T-helper 1 cell treated with Interleukin-12 subunit alpha and Interleukin-12 subunit beta and Interleukin-4 antibody, amounts not matched to agents 30 μg/mL and 1 μg/mL, for 36 hours (primary cell): ENCODE measurements around the gene INPP4A.
A peak's percentile ranks its signal among the peaks of the same experiment; 100 is the strongest.

Experiments used
- H3K27ac Mint-ChIP-seq: one replicate; pipeline ENCODE4 v1.8.0; 2021; ENCODE audit warnings: mild to moderate bottlenecking, mixed read lengths
- H3K27me3 Mint-ChIP-seq: one replicate; pipeline ENCODE4 v1.8.0; 2021; ENCODE audit warnings: low read depth, mixed read lengths
- H3K36me3 Mint-ChIP-seq: one replicate; pipeline ENCODE4 v1.8.0; 2021; ENCODE audit warnings: low read depth, mixed read lengths
- H3K4me1 Mint-ChIP-seq: one replicate; pipeline ENCODE4 v1.8.0; 2021; ENCODE audit warnings: low read depth, mixed read lengths
- H3K4me3 Mint-ChIP-seq: one replicate; pipeline ENCODE4 v1.8.0; 2021; ENCODE audit warnings: mild to moderate bottlenecking, moderate library complexity, mixed read lengths
- H3K9me3 Mint-ChIP-seq: one replicate; pipeline ENCODE4 v1.8.0; 2021; ENCODE audit warnings: mixed read lengths

INPP4A gene

DNA sequence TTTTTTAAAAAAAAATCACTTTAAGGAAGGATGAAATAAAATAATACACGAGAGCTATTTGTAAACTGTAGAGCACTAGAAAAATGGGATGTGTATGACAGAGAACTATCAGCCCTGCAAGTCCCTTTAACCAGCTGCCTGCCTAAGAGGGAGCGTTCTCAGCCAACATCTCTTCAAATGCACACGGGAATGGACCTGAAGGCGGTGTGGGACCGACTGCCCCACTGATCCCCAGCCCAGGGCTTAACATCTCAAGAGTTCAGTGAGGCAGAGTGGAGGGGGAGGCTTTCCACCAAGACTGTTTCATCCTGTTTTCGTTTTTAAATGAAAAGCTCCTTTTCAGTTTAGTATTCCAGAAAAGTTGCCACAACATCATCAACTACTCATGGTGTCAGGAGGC is 2.2 kb downstream of the INPP4A start:
- peak overlapping the region; percentile 98 for H3K4me3 Mint-ChIP-seq
- H3K36me3 Mint-ChIP-seq, result peaks cover 22% of the 10 kb centered on the region
- H3K9me3 Mint-ChIP-seq, result no peaks in the 10 kb centered on the region
- H3K4me1 Mint-ChIP-seq, result peaks cover 58% of the 10 kb centered on the region
- H3K27me3 Mint-ChIP-seq, result no peaks in the 10 kb centered on the region
- peak overlapping the region; percentile 91 for H3K27ac Mint-ChIP-seq

GRCh38 chr2:98448441-98449145 is 3.9 kb downstream of the INPP4A start:
- Mint-ChIP-seq H3K9me3 (no peaks in the 10 kb centered on the region), H3K27me3 (no peaks in the 10 kb centered on the region), H3K27ac (peak overlapping the region; percentile 78), H3K4me1 (peaks cover 68% of the 10 kb centered on the region), H3K4me3 (peak overlapping the region; percentile 98), H3K36me3 (peaks cover 25% of the 10 kb centered on the region)

DNA sequence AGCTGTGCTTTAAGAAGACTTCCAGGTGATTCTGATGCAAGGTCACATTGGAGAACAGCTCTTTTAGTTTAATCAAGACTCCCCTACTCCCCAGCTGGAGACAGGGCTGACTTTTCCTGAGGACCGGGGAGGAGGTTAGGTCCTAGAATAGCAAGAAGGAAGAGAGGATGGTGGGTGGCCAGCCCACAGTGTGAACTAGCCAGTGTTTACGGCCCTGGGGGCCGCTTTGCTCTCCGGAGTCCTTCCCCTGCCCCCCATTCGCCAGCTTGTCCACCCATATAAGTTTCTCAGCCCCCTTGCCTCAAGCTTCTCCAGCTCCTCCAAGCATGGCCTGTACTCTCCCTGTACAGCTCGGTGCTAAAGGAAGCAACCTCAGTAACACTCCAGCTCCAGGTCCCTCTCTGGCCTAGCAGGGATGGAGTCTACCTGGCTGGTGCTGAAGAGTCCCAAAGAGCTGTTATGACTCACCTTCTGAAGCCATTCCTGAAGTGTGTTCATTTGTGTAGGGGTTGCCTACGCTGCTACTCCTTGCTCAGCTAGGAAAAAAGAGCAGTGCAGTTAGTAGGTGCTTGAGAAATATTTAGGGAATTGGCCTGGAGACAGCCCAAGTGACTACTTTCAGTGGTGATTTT is 7.9 kb downstream of the INPP4A start:
- no peaks in the 10 kb centered on the region for H3K9me3 Mint-ChIP-seq
- H3K27me3 Mint-ChIP-seq, result no peaks in the 10 kb centered on the region
- no peak overlapping the region for H3K4me3 Mint-ChIP-seq
- peaks cover 27% of the 10 kb centered on the region for H3K36me3 Mint-ChIP-seq
- H3K27ac Mint-ChIP-seq, result no peak overlapping the region
- peaks cover 80% of the 10 kb centered on the region for H3K4me1 Mint-ChIP-seq

- H3K4me3 Mint-ChIP-seq, result no peak overlapping the region
- peaks cover 80% of the 10 kb centered on the region for H3K4me1 Mint-ChIP-seq
- H3K36me3 Mint-ChIP-seq, result peaks cover 27% of the 10 kb centered on the region
- H3K27me3 Mint-ChIP-seq, result no peaks in the 10 kb centered on the region
- H3K9me3 Mint-ChIP-seq, result no peaks in the 10 kb centered on the region
- peak overlapping the region; percentile 93 for H3K27ac Mint-ChIP-seq
Observed at GRCh38 chr2:98453083-98453482, 8.4 kb downstream of the INPP4A start.

DNA sequence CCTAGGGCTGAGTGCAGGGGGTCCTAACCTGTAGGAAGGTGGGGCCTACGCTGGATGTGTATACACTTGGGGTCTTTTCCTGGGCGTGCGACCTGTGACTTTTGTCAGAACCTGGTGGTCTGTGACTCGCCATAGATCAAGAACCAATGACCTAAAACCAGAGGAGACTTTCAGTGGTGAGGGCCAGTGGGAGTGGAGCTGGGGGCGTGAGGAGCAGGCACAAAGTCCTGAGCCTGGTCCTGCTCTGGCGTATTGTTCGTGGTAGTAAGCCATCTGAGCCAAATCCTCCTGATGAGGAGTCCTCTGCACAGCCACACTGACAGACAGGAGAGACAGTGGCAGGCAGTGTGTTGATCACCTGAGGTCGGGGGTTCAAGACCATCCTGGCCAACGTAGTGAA is 8.9 kb downstream of the INPP4A start:
- H3K9me3 Mint-ChIP-seq, result no peaks in the 10 kb centered on the region
- H3K4me3 Mint-ChIP-seq, result peak overlapping the region; percentile 45
- H3K4me1 Mint-ChIP-seq, result peaks cover 82% of the 10 kb centered on the region
- peaks cover 30% of the 10 kb centered on the region for H3K36me3 Mint-ChIP-seq
- H3K27me3 Mint-ChIP-seq, result no peaks in the 10 kb centered on the region
- H3K27ac Mint-ChIP-seq, result peak overlapping the region; percentile 93

- H3K4me1 Mint-ChIP-seq, result peaks cover 82% of the 10 kb centered on the region
- no peaks in the 10 kb centered on the region for H3K27me3 Mint-ChIP-seq
- H3K4me3 Mint-ChIP-seq, result peak overlapping the region; percentile 76
- H3K9me3 Mint-ChIP-seq, result no peaks in the 10 kb centered on the region
- peaks cover 29% of the 10 kb centered on the region for H3K36me3 Mint-ChIP-seq
- peak overlapping the region; percentile 93 for H3K27ac Mint-ChIP-seq
Observed at GRCh38 chr2:98454073-98454472, 9.4 kb downstream of the INPP4A start.

- H3K4me3 Mint-ChIP-seq, result peak overlapping the region; percentile 76
- peaks cover 29% of the 10 kb centered on the region for H3K36me3 Mint-ChIP-seq
- peak overlapping the region; percentile 93 for H3K27ac Mint-ChIP-seq
- no peaks in the 10 kb centered on the region for H3K27me3 Mint-ChIP-seq
- H3K9me3 Mint-ChIP-seq, result no peaks in the 10 kb centered on the region
- peaks cover 82% of the 10 kb centered on the region for H3K4me1 Mint-ChIP-seq
Observed at GRCh38 chr2:98454500-98455235, 10.0 kb downstream of the INPP4A start.

GRCh38 chr2:98455494-98455976 is 10.9 kb downstream of the INPP4A start:
- H3K27me3 Mint-ChIP-seq, result no peaks in the 10 kb centered on the region
- no peaks in the 10 kb centered on the region for H3K9me3 Mint-ChIP-seq
- H3K36me3 Mint-ChIP-seq, result peaks cover 26% of the 10 kb centered on the region
- H3K27ac Mint-ChIP-seq, result peak overlapping the region; percentile 93
- H3K4me1 Mint-ChIP-seq, result peaks cover 84% of the 10 kb centered on the region
- peak overlapping the region; percentile 76 for H3K4me3 Mint-ChIP-seq

- Mint-ChIP-seq H3K36me3 (peaks cover 28% of the 10 kb centered on the region), H3K9me3 (no peaks in the 10 kb centered on the region), H3K27me3 (no peaks in the 10 kb centered on the region), H3K27ac (peak overlapping the region; percentile 75), H3K4me3 (no peak overlapping the region), H3K4me1 (peaks cover 89% of the 10 kb centered on the region)
Observed at GRCh38 chr2:98457045-98457696, 12.5 kb downstream of the INPP4A start.

- Mint-ChIP-seq H3K36me3 (peaks cover 27% of the 10 kb centered on the region), H3K27ac (peak overlapping the region; percentile 98), H3K4me1 (peaks cover 84% of the 10 kb centered on the region), H3K27me3 (no peaks in the 10 kb centered on the region), H3K4me3 (peak overlapping the region; percentile 53), H3K9me3 (no peaks in the 10 kb centered on the region)
Observed at GRCh38 chr2:98458207-98458606, 13.5 kb downstream of the INPP4A start.

- Mint-ChIP-seq H3K27me3 (no peaks in the 10 kb centered on the region), H3K4me3 (peak overlapping the region; percentile 53), H3K4me1 (peaks cover 84% of the 10 kb centered on the region), H3K36me3 (peaks cover 25% of the 10 kb centered on the region), H3K27ac (peak overlapping the region; percentile 98), H3K9me3 (no peaks in the 10 kb centered on the region)
Observed at GRCh38 chr2:98458667-98459380, 14.2 kb downstream of the INPP4A start.

DNA sequence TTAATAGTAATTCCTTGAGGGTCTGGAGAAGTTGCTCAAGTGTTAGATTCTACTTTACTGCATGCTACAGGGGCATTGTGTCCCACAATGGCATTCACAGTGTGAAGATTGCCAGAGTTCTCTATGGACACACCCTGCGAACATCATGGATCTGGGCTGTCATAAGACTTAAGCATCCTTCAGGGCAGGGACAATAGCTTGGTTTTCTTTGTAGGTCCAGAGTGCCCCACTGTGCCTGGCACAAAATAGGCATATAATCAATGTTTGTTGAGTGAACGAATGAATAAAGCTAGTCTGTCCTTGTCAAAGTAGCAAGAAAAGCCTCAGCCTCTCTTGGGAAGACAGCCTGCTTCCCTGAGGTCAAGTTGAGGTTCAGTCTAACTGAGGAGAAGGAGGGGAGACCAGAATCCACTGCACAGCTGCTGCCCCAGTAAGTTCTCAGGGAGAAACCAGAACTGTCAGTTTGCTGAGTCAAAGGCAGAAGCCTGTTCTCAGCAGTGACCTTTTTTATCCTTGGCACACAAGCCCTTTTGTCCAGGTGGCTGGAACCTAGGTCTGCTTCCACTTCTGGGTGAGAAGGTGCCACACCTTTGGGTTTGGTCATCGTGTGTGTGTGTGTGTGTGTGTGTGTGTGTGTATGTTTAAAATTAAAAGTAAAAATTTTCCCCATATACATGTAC is 15.0 kb downstream of the INPP4A start:
- peak overlapping the region; percentile 98 for H3K27ac Mint-ChIP-seq
- H3K27me3 Mint-ChIP-seq, result no peaks in the 10 kb centered on the region
- H3K36me3 Mint-ChIP-seq, result peaks cover 27% of the 10 kb centered on the region
- H3K4me1 Mint-ChIP-seq, result peaks cover 84% of the 10 kb centered on the region
- H3K4me3 Mint-ChIP-seq, result peak overlapping the region; percentile 68
- H3K9me3 Mint-ChIP-seq, result no peaks in the 10 kb centered on the region
